ENCODE measurements around the gene DCTN3.

DCTN3 gene

DNA sequence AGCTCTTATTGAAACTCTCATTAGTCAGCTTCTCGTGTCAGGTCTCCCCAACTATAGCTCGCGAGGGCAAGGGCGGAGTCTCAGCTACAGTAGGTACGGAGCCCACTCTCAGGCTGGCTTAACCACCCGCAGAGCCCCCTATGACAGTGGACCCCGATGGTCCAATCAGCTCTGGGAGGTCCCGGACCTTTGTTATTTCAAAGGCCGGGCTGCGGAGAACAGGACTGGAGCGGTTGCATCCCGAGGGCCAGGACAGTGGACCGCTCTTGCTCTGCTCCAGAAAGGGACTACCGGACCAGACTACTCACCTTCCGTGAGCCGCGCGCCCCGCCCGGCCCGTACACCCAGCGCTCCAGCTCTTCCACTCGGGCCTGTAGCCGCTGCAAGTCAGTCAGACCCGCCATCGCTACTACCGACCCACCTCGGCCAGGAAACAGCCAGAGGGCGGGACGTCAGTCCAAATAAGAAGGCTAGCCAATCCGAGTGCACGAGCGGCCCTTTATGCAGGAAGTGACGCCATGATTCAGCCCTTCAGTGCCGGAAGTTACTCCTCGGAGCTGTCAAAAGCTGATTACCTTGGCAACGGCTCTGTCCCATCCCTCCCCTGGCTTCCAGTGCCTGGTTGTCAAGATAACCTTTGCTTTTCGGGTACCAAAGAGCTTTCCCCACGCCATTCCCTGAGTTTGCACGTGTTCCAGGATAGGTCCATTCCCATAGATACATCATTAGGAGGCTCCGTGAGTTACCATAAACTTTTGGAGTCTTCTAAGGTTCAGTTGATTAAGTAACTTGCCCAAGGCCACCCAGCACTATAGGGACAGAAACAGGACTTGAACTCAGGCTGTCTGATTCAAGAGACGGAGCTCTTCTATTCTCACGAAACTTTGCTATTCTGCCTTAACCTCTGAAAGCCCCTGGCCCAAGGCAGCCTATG lies at the start of gene DCTN3:
DCTN3 (minus strand) TSS at position 435 of the 934 bp plus-strand sequence; CDS start at position 404, 31 bp downstream.
- peak; percentile 98 for DNase-seq (ENCODE audit: low spot score)

- peak; percentile 97 for DNase-seq (ENCODE audit: low spot score)
Observed at GRCh38 chr9:34665381-34666250, 45.3 kb upstream of the DCTN3 start.

DNA sequence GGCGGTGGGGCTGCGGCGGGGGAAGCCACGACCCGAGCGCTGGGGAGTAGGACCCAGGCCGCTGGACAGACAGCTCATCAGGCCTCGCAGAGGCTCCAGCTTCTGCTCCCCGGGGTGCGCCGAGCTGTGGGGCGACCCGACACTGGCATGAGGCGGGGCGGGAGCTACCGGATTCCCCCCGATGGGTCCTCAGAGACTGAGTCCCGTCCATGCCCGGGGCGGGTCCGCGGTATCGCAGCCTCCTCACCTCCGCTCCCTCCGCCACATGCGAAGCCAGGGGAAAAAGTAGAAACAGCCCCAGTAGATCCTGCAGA lies 44.7 kb upstream of the DCTN3 start:
- DNase-seq (ENCODE audit: low spot score), result no peak

DNA sequence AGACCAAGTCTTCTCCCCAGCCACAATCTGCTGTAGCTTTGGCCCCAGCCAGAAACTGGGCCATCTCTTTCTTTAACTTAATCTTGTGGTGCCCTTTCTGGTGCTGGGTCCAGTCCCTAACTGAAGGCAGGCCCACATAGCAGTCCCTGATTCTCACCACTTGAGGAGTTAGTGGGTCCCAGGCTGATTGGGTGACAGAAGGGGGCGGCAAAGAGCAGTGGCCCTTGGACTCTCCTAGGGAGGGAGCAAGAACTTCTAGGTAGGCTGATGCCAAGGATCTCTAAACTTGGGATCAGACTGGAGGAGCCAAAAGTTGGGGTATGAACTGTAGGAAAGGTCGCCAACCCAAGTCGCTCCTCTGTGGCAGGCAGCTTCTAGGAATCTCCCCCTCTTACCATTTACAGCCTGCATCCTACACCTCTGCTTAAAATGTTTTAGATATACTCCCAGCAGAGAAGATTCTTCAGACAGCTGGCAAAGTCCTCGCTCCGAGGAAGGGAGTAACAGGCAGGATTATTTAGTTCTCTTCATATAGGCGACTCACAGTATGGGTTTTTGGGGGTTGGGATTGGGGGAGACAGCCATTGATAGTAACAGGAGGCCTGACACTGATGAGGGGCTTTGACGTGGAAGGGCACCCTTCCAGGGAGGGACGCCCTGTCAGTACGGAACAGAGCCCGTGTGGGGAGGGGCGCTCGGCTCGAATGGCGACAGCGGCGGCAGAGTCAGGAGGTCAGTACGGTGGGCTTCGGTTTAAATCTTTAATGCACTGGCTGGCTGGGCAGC lies 44.2 kb upstream of the DCTN3 start:
- DNase-seq (ENCODE audit: low spot score), result peak; percentile 87

DNA sequence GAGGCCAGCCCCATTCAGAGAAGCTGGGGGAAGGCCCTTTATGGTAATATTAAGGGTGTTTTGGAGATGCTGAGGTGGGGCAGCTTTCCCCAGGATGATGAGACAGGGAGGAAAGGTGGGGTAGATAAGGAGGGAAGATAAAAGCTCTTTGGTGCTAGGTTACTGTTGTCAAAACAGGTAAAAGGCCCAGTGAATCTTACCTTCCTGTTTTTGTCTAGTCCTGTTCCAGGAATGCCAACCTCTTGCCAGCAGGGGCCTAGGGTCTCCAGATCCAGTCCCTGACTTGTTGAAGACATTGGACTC lies 43.0 kb upstream of the DCTN3 start:
- no peak for DNase-seq (ENCODE audit: low spot score)

- no peak for DNase-seq (ENCODE audit: low spot score)
Observed at GRCh38 chr9:34662526-34663302, 42.4 kb upstream of the DCTN3 start, which contains the start of gene CCL27. Gene CCL27 (minus strand): TSS chr9:34662657. CDS start chr9:34662633, 24 bp downstream.

DNA sequence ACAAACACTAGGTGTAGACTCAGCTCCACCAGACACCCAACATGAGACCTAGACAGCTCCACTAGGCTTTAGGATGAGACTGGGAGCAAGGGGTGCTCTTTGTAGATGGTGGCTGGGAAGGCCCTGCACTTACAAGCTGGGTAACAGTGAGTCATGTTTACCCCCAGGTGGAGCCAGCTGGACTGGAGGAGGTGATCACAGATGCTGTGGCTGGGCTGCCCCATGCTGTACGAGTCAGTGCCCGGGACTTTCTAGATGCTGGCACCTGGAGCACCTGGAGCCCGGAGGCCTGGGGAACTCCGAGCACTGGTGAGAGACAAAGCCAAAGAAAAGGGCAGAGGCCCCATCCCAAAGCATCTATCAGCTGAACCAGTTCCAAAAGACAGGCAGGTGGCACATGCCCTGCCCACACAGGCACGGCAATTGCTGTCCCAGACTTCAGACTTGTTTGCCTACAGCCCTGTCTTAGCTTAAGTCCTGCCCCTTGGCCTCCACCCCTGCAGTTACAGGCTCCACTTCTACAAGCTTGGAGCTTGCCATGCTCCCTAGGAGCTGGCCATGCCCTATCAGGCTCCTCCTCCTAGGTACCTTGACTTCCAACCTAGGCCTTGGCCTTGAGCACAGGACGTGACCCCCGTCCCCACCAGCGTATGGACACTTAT lies 39.4 kb upstream of the DCTN3 start:
- DNase-seq (ENCODE audit: low spot score), result no peak

DNA sequence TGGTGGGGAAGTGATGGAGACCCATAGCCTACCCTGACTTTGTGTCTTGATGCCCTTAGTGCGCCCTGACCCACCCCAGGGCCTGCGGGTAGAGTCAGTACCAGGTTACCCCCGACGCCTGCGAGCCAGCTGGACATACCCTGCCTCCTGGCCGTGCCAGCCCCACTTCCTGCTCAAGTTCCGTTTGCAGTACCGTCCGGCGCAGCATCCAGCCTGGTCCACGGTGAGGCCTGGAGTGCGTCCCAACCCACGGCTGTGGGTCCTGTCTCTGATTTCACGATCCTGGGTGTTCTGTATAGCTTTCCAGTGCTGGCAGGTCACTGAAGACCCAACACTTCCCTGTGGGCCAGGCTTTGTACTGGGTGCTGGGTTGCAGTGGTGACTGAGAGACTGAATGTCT lies 38.2 kb upstream of the DCTN3 start:
- no peak for DNase-seq (ENCODE audit: low spot score)

GRCh38 chr9:34656992-34657391 lies 36.7 kb upstream of the DCTN3 start:
- no peak for DNase-seq (ENCODE audit: low spot score)

DNA sequence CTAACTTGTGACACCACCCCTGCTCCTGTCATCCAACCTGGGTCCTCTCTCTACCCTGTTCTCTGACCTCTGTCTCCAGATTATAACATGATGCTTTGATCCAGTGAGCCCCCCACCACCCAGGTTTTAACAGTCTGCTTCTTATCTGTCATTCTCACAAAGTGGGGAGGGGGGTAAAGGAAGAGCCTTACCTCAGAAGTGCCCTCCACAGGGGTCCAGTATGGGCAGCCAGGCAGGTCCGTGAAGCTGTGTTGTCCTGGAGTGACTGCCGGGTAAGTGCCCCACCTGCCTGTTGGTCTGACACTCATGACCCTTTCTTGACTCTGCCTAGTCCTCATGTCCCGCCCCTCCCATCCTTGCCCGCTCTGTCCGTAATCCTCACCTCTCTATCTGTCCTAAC lies 35.1 kb upstream of the DCTN3 start:
- no peak for DNase-seq (ENCODE audit: low spot score)

DNA sequence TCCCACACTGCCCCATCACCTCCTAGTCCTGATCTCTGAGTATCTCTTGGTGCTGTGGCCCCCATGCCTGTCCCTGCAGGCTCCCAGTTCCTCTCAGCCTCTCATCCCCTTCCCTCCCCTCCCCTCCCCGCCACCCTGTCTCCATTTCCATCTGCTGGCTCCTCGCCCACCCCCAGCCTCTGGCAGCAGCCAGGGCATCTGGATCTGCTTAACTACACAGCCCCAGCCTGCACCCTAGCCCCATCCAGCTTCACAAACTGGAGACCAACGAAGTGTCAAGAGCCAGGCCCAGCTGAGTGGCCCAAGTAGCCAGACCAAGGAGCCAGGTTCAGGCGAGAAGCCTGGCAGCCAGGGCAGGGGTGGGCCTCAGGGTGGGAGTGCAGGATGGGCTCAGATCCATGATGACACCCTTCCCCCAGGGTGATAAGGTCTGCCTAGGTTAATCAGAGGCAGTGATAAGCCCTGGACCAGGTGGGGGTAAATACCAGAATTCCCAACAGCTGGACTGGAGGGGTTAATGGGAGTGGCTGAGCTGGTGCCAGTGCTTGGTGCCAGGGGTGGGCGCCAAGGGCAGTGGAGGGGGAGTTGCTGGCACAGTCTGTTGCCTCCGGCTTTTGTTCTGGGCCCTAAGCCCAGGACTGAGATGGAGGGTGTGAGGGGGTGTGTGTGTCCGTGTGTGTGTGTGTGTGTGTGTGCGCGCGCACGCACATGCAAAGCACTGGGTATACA lies 34.2 kb upstream of the DCTN3 start:
- peak; percentile 83 for DNase-seq (ENCODE audit: low spot score)

DNA sequence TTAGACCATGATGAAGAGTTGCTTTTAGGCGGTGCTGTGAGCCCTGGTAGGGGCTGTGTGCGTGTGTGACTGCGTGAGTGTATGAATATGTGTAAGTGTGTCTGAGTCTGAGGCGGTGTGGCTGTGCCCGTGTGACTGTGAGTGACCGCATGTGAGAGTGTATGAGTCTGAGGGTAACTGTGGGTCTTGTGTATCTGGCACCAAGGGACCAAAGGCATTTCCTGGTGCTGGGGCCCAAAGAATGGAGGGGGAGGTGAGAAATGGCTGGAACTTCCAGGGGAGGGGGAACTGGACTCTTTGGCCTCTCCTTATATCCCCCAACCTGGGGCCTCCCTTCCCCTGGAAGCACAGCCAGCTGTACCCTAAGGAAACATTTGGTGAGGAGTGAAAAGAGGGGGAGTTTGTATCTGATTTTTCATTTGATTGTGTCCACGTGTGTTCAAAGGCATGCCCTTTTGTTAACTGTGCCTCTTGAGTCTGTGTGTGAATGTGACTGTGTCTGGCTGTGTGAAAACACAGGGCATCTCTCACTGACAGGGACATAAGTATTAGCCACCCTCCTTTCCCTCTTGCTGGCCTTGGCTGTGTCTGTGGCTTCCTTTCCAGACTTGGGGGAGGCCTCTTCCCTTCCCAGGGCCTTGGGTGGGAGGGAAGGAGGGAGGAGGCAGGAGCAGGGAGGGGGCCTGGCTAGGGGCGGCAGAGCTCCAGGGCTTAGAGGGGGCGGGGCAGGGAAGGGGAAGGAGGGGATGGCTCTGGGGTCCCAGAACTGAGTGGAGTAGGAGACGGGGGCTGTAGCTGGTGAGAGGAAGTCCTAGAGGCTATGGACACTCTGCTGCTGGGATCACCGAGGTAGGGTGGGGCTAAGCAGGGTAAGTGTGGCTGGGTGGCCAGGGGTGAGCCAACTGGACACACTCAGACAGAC lies 33.1 kb upstream of the DCTN3 start:
- DNase-seq (ENCODE audit: low spot score), result peak; percentile 66

GRCh38 chr9:34652602-34653000 lies 32.3 kb upstream of the DCTN3 start:
- DNase-seq (ENCODE audit: low spot score), result no peak

GRCh38 chr9:34651876-34652601 lies 31.7 kb upstream of the DCTN3 start, which contains the start of gene IL11RA:
Gene IL11RA (plus strand): TSS chr9:34652185. CDS start chr9:34655218, 3,033 bp downstream.
- DNase-seq (ENCODE audit: low spot score), result peak; percentile 97

DNA sequence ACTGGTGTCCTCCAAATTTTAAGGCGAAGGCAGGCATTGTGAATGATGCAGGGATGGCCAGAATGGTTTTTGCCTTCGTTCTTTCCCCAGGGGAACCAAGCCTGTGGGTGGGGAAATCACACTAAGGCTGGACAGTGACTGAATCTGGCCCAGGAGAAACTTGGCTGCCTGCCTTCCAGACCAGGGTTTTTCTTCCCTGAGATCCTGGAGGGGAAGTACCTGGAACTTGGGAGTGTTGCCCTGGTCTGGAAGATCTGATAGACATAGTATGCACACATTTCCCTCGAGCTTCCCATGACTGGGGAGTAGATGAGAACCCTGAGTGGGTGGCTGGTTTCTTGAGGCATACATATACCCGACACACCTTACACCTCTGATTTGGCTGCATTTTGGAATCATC lies 31.0 kb upstream of the DCTN3 start:
- no peak for DNase-seq (ENCODE audit: low spot score)

DNA sequence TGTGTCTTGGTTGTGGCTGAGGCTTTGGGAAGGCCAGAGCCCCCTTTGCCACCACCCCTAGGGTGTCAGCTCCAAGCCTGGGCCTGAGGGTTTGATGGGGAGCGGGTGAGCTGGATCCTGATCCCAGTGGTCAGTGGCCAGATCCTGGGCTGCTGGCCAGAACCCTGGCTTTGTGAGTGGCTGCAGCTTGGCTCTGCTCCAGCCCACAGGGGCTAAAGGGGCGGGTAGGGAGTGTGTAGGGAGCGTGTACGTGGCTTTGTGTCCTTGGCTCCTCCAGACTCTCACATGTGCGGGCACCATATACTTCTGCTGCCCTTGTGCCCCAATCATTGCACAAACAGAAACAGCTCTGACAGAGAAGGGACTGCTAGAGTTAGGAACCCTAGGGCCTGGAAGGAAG lies 30.5 kb upstream of the DCTN3 start:
- no peak for DNase-seq (ENCODE audit: low spot score)

DNA sequence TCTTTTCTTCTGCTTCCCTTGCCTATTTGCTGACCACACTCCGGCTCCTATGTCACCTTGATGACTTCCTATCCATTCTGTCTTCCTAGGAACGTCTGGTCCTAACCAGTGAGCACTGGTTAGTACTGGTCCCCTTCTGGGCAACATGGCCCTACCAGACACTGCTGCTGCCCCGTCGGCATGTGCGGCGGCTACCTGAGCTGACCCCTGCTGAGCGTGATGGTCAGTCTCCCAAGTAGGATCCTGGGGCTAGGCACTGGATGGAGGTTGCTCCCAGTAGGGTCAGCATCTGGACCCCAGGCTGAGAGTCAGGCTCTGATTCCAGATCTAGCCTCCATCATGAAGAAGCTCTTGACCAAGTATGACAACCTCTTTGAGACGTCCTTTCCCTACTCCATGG lies 28.4 kb upstream of the DCTN3 start:
- no peak for DNase-seq (ENCODE audit: low spot score)

DNA sequence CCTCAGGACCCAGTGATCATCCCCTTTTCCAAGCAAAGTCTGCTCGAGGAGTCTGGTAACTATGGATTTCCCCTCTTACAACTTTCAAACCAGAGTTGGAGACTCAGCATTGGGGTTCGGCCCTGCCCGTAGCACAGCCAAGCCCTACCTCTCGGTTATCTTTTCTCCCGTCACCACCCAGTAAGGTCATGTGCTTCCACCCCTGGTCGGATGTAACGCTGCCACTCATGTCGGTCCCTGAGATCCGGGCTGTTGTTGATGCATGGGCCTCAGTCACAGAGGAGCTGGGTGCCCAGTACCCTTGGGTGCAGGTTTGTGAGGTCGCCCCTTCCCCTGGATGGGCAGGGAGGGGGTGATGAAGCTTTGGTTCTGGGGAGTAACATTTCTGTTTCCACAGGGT lies 27.4 kb upstream of the DCTN3 start:
- DNase-seq (ENCODE audit: low spot score), result no peak

GRCh38 chr9:34647084-34647403 lies 26.7 kb upstream of the DCTN3 start:
- no peak for DNase-seq (ENCODE audit: low spot score)
